NCI-H2196 treated with DMSO at 0.1 percent for 48 hours (cell line): Measurements from ENCODE around the gene DCP1B.
A peak's percentile ranks its signal among the peaks of the same experiment; 100 is the strongest.

Experiments used
- DNase-seq: peaks from one replicate; lab custom pipeline; 2025; ENCODE audit not compliant: unreplicated experiment; lab: John Stamatoyannopoulos, UW

The DCP1B gene

DNA sequence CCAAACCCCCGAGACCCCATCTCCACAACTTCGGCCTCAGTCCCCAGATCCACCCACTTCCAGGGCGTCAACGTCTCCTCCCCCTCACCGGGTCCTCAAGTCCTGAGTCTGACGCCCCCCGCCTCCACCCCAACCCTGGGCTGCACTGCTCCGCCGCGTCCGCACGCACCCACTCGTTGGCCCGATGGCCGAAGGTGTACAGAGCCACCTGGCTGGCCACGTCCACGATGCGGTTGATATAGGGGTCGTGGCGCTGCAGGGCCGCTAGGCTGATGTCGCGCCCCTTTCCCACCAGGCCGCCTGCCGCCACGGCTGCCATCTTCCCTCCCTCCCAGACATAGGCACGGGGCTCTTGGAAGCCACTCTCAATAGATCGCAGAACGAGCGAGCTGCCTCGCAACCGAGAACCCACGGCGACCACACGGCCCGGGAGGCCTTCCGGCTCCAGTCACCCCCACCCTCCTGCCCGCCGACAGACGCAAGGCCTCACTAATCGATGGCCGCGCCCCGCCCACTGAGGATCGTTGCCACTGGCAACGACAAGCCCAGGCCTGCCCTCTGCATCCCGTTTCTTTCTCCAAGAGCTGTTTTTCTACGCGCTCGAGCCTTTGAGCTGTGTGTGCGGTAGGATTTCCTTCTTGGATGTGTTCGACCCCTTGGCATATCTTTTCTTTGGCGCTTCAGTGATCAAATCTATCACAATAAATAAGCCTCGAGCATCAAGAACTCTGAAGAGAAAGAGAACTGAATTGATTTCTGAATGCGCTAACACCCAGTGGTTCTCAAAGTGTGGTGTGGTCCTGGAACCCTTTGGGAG is at the start of gene DCP1B:
TSS of gene DCP1B (minus strand) at position 345 of the 817 bp plus-strand sequence. CDS start at position 319, 26 bp downstream.
- peak; percentile 62 for DNase-seq

- DNase-seq = no peak
These were observed 49.4 kb upstream of the DCP1B start for GRCh38 chr12:2053691-2054090.

DNA sequence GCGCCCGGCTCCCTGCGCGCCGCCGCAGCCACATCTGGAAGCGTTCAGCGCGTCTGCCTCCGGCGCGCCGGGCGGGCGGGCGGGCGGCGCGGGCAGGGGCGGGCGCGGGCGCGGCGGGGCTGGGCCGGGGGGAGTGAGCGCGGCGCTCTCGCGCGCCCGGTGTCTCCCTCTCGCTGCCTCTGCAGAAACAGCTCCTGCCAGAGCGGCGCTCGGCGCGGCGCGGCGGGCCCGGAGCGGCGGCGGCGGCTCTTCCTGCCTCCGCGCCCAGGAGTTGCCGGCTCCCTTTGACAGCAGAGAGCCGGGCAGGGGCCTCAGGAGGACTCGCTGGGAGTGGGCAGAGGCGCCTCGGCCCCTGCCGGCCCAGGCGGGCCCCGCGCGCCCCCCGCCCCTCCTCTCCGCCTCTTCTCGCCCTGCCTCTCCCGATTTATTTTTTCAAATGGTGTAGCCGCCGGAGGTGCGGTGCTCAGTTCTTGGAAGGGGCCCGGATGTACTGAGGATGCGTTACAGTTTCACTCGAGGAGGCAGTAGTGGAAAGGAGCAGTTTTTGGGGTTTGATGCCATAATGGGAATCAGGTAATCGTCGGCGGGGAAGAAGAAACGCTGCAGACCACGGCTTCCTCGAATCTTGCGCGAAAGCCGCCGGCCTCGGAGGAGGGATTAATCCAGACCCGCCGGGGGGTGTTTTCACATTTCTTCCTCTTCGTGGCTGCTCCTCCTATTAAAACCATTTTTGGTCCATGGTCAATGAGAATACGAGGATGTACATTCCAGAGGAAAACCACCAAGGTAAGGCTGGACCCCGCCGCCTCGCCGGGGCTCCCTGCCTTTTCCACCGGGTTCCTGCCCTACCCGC is 48.8 kb upstream of the DCP1B start, which contains the start of gene CACNA1C:
TSS of gene CACNA1C (plus strand) at position 162 of the 853 bp plus-strand sequence. CDS start at position 738, 576 bp downstream.
- DNase-seq = no peak

DNA sequence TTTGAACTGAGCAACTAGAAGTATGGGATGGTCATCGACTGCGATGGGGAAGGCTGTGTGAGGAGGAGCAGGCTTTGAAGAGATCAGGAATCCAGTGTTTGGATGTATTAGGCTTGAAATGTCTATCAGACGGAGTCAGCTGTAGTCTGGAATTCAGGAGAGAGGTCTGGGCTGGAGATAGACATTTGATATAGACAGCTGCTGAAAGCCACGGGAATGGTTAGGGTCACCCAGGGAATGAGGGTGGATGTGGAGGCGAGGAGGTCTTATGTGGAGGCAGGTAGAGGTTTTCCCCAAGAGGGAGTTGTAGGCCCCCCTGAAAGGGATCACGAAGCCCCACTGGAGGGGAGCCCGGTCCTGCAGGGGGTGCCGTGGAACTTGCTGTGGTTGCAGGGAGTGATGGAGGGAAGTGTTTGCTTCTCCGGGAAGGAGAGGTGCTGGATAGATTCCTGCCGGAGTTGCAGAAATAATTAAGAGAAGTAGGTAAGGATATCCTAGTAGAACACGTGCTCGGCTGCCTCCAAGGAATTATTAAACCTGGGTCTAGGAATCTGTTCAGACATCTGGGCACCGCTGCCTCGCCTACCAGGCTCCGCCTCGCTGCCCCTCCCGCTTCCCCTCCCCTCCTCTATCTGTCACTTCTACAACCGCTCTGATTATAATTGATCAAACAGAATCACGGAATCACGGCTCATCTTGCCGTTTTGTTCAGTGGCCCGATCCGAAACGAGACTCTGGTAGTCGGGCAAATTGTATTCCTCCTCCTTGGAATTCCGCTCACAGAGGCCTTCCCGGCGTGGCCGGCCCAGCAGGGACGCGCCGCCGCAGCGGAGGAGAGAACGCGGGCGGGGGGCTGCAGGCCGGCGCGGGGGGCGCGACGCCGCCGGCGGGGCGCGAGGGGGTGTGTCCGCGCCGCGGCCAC is 47.7 kb upstream of the DCP1B start:
- DNase-seq = no peak

- no peak for DNase-seq
These were observed 45.6 kb upstream of the DCP1B start for GRCh38 chr12:2049604-2050540.

GRCh38 chr12:2047752-2048151 is 43.5 kb upstream of the DCP1B start:
- no peak for DNase-seq

DNA sequence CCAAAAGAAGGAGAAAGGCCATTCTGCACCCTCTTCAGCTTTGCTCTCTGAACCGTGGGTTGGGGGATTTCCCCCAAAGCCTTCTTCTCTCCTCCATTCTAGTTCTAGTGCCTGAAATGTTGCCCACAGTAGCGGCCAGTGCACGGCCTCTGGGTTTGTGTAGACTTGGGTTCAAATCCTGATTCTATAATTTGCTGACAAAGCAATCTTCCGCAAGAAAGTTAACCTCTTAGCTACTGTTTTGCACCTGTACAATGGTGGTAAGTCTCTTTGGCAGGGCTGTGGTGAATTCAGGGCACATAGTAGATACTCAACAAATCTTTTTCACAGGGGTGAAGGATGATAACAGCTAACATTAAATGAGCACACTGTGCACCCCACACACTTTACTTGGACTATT is 42.7 kb upstream of the DCP1B start:
- DNase-seq = no peak

- no peak for DNase-seq
These were observed 39.9 kb upstream of the DCP1B start for GRCh38 chr12:2044165-2044564.

DNA sequence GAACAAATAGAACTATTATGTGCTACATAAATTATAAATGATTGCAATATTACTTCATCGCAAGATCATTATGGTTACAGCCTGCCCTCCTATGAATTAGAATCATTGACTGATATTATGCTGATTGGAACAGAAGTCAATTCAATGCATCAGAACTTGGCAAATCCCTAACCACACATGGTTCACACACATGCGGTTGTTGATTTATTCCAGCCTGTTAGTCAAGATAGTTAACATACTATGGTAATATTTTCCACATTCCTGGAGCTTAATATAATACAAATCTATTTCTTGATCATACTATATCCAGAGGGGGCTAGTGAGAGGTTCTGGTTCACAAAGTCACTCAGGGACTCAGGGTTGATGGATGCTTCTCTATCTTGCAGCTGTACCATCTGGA is 38.8 kb upstream of the DCP1B start:
- DNase-seq = no peak

DNA sequence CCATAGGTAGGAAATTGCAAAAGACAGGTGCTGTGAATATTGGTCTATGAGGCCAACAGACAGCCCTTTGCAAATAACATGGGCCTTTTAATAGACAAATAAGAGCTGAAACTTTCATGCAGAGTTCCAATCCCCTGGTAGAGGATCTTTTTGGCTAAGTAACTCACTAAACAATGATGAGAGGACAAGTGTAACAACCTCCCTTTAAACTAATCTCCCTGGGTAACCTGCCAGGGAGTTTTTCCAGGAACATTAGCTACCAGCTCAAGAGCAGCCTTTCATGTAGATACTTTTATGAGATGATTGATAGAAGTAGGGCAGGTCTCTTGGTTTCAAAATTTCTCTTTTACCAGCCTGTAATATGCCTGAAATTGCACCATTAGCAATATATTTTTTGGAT is 34.8 kb upstream of the DCP1B start:
- DNase-seq = no peak

DNA sequence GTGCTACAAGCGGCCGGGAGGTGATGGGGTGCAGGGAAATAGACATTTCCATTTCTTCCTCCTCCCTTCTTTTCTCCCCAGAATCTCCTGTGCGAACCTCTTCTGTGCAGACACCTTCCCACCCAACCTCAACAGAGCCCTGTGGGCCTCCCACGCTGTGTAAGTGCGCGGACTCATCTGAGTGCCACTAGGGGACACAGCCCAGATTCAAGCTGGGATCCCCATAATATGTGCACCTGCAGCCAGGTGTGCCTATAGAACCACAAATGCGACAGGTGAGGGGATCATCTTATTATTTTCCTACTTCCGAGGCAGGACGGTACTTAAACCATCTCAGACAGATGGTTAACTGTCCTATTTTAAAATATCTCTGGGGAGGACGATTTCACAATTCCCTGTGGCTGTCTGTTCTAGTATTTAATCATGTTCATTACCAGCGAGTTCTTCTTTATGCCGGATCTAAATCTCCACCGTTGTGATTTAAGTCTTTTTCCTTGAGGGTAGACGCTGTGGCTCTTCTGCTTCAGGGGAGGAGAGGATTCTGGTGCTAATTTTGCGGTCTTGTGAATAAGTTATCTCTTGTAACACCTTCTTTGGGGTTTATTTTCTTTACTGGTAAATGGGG is 31.3 kb upstream of the DCP1B start:
- DNase-seq = no peak

GRCh38 chr12:2034633-2035430 is 30.6 kb upstream of the DCP1B start:
- no peak for DNase-seq

DNA sequence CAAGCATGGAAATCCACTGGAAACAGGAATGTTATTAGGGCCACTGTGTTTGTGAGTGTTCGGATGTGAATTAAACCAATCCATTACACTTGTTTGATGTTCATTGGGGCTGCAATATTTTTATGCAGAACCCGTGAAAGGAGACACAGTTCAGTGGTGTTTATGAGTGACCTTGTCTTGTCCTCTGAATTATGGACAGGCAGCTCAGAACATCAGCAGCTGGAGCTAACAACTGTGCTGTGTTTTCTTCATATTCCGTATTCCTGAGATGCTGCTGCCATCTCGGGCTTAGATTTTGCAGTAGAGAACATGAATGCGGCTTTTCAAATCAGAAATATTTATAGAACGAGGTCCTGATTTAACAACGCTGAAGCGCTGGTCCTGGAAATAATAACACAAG is 28.2 kb upstream of the DCP1B start:
- no peak for DNase-seq

GRCh38 chr12:2029851-2030250 is 25.6 kb upstream of the DCP1B start:
- no peak for DNase-seq

GRCh38 chr12:2027351-2027750 is 23.1 kb upstream of the DCP1B start:
- no peak for DNase-seq

- DNase-seq = no peak
These were observed 19.1 kb upstream of the DCP1B start for GRCh38 chr12:2023365-2023764.

DNA sequence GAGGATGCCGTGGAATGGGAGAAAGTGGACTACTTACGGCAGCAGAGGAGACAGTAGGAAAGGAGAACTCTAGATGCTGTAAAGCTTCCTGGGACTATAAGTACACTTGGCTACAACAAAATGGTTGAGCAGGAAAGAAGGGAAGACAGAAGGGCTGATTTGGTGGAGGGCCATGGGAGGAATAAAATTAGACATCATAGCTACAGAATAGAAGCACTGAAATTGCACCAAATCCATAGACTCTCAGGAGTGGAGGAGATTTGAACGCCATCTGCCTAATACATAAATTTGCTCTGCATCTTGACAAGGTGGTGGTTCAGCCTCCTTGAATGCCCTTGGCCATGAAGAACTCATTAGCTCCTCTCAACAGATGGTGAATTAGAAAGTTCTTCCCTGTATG is 16.3 kb upstream of the DCP1B start:
- no peak for DNase-seq

DNA sequence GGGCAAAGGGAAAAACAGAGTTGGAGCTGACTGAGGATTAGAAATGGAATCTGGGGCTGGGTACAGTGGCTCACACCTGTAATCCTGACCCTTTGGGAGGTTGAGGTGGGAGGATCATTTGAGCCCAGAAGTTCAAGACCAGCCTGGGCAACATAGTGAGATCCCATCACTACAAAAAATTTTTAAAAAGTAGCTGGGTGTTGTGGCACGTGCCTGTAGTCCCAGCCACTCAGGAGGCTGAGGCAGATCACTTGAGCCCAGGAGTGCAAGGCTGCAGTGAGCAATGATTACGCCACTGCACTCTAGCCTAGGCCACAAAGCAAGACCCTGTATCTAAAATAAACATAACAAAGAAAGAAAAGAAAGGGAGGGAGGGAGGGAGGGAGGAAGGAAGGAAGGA is 14.9 kb upstream of the DCP1B start:
- DNase-seq = no peak

- DNase-seq = no peak
These were observed 14.1 kb upstream of the DCP1B start for GRCh38 chr12:2018391-2018790.
